Fibroblast of lung (primary cell): Measurements from ENCODE around the gene DOCK4.

Source experiments
- CTCF ChIP-seq, 2 donors: IDR thresholded peaks in 1 of 2; conservative IDR thresholded peaks in 1 of 2; 1 replicate in 1 of 2; 2 replicates in 1 of 2; pipeline ENCODE4 v1.5.1; 2011 to 2012; ENCODE audit warnings: low read length in 2 of 2, control low read depth in 1 of 2, inconsistent platforms in 1 of 2, low read depth in 1 of 2, mild to moderate bottlenecking in 1 of 2
- EZH2 ChIP-seq: IDR thresholded peaks from 2 replicates; pipeline ENCODE4 v1.5.1; 2012; ENCODE audit warnings: low read length, control low read depth, mild to moderate bottlenecking; ENCODE audit errors: missing control alignments

- TF ChIP-seq CTCF (conservative IDR thresholded peaks at IDR 0.05 in 1 of 2, IDR thresholded peaks at IDR 0.05 in 1 of 2; ENCODE audit: low read depth in 1 of 2, low read length in 2 of 2), result no peak
- no peak for TF ChIP-seq EZH2
These were observed 500.4 kb downstream of the DOCK4 start for GRCh38 chr7:111705807-111706206.
